ENCODE results near the gene ADGRD1. TPM values are rescaled to one million over a fixed set of nuclear protein-coding genes. Genes with fewer than 3 reads are reported as not detected.
"Not testable (repeated sequence)": the region's sequence is repeated elsewhere in the genome, so short reads cannot be mapped to it uniquely, and the experiment has no call there.

ADGRD1 gene
- polyA plus RNA-seq, 1 donor = 9.3 TPM

GRCh38 chr12:131105351-131105735 lies 151.6 kb downstream of the ADGRD1 start:
- DNase-seq = no peak

- DNase-seq = no peak
Measured at GRCh38 chr12:131105736-131106348, 152.1 kb downstream of the ADGRD1 start.

- DNase-seq = no peak
Measured at GRCh38 chr12:131106349-131106941, 152.7 kb downstream of the ADGRD1 start.

GRCh38 chr12:131108177-131108955 lies 154.7 kb downstream of the ADGRD1 start:
- no peak for DNase-seq

GRCh38 chr12:131111446-131111845 lies 157.7 kb downstream of the ADGRD1 start:
- DNase-seq = no peak

- no peak for DNase-seq
Measured at GRCh38 chr12:131112021-131112420, 158.3 kb downstream of the ADGRD1 start.

- no peak for DNase-seq
Measured at GRCh38 chr12:131112700-131113290, 159.1 kb downstream of the ADGRD1 start.

GRCh38 chr12:131113568-131114270 lies 160.0 kb downstream of the ADGRD1 start:
- no peak for DNase-seq

GRCh38 chr12:131114271-131114670 lies 160.6 kb downstream of the ADGRD1 start:
- no peak for DNase-seq

- no peak for DNase-seq
Measured at GRCh38 chr12:131114942-131115584, 161.4 kb downstream of the ADGRD1 start.

GRCh38 chr12:131115766-131116467 lies 162.2 kb downstream of the ADGRD1 start:
- no peak for DNase-seq

GRCh38 chr12:131116468-131117117 lies 162.9 kb downstream of the ADGRD1 start:
- peak; percentile 51 for DNase-seq

- no peak for DNase-seq
Measured at GRCh38 chr12:131117438-131118245, 163.9 kb downstream of the ADGRD1 start.

- DNase-seq = no peak
Measured at GRCh38 chr12:131118371-131118770, 164.7 kb downstream of the ADGRD1 start.

GRCh38 chr12:131119345-131119744 lies 165.6 kb downstream of the ADGRD1 start:
- DNase-seq = not testable (repeated sequence)

- DNase-seq = no peak
Measured at GRCh38 chr12:131119936-131120335, 166.2 kb downstream of the ADGRD1 start.

- no peak for DNase-seq
Measured at GRCh38 chr12:131120831-131121271, 167.1 kb downstream of the ADGRD1 start.

GRCh38 chr12:131121705-131122405 lies 168.1 kb downstream of the ADGRD1 start:
- no peak for DNase-seq

GRCh38 chr12:131122631-131123030 lies 168.9 kb downstream of the ADGRD1 start:
- no peak for DNase-seq

Measured in hindlimb muscle (tissue), 1 donor.